NT2/D1 (cell line): ENCODE results near the gene FNDC3B.

Experiments
- SUZ12 ChIP-seq: IDR thresholded peaks from 2 replicates; pipeline ENCODE4 v1.6.1; 2011; ENCODE audit not compliant: insufficient read length, insufficient read depth; ENCODE audit errors: extremely low read depth
- ZNF274 ChIP-seq: IDR thresholded peaks from 2 replicates; pipeline ENCODE4 v1.6.1; 2011; ENCODE audit warnings: mild to moderate bottlenecking, low read depth, low read length

- TF ChIP-seq SUZ12 = no peak
- no peak for TF ChIP-seq ZNF274
Measured at GRCh38 chr3:172288651-172289050, 249.3 kb downstream of the FNDC3B start.
